ENCODE data around the gene CEPT1.

Gene CEPT1

DNA sequence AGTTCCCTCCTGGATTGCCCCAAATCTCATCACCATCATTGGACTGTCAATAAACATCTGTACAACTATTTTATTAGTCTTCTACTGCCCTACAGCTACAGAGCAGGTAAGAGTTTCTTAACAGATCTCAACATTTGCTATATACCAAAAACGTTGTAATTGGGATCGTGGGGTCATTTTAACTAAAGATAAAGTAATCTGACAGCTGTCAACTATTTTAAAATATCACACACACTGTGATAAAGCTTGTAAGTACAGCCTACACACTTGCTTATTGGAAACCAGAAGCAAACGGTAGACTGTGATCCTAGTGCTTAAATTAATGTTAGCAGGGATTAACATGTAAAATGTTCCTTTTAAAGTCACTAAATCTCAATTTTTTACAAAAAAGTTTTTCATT is 7.9 kb downstream of the CEPT1 start:
- no peak for DNase-seq

- DNase-seq, result no peak
These were observed 8.4 kb downstream of the CEPT1 start for GRCh38 chr1:111148376-111148881.

GRCh38 chr1:111151838-111152237 is 11.8 kb downstream of the CEPT1 start:
- no peak for DNase-seq

DNA sequence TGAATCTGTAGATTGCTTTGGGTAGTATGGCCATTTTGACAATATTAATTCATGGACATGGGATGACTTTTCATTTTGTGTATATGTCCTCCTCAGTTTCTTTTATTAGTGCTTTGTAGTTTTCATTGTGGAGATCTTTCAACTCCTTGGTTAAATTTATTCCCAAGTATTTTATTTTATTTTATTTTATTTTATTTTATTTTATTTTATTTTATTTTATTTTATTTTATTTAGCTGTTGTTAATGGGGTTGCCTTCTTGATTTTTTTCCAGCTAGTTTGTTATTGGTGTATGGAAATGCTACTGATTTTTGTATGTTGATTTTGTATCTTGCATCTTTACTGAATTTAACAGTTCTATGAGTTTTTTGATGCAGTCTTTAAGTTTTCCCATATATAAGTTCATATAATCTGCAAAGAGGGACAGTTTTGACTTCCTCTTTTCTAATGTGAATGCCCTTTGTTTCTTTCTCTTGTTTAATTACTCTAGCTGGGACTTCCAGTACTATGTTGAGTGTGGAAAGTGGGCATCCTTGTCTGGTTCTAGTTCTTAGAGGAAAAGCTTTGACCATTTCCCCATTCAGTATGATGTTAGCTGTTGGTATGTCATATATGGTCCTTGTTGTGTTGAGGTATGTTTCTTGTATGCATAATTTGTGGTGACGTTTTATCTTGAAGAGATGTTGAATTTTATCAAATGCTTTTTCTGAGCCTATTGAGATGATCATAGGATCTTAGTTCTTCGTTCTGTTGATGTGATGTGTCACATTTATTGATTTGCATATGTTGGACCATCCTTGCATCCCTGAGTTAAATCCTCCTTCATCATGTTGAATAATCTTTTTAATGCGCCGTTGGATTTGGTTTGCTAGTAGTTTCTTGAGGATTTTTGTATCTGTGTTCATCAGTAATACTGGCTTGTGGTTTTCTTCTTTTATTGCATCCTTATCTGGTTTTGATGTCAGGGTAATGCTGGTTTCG is 14.3 kb downstream of the CEPT1 start:
- no peak for DNase-seq

- DNase-seq, result no peak
These were observed 17.4 kb downstream of the CEPT1 start for GRCh38 chr1:111157431-111157830.

DNA sequence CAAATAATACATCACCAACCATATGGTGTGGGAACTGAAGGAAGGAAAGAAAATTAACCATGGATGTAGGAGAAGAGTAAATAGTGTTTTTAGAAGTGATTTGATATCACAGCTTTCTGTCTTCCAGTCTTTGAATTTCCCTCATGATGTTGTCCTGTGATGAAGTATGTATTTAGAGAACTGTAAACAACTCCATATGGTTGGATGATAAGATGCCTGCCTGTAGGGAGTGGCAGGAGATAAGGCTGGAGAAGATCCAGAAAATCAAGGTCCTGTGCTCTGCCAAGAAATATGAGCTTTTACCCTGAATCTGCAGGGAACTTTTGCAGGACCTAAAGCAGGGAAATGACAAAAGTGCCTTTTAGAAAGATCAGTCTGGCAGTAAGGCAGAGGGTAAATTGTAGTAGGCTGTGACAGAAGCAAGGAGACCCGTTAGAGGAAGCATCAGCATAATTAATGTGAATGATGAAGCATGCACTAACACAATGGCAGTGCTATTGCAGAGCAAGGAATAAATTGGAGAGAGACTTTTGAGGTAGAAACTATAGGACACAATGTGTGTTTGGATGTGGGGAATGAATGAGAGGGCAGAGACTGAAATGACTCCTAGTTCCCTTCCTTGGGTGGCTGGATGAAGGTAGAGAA is 21.9 kb downstream of the CEPT1 start:
- peak; percentile 3 for DNase-seq

GRCh38 chr1:111162488-111162880 is 22.5 kb downstream of the CEPT1 start:
- DNase-seq, result no peak

- DNase-seq, result no peak
These were observed 23.3 kb downstream of the CEPT1 start for GRCh38 chr1:111163363-111163762.

DNA sequence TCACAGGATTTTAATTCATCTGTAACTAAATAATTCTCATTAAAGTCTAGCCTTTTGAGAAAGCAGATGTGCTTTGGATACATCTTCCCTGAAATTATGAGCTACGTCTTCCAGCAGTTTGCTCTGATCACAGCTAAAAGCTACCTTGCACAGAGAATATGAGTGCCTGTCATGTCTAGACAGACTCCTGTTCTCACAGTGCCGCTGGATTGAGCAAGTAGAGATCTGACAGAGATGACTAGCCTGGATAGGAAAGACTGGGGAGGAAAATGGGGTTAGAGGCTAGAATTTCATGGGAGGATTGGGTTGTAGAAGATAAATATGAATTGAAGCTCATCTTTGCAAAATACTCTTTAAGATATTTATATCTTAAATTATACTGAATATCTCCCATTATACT is 24.1 kb downstream of the CEPT1 start:
- DNase-seq, result no peak

DNA sequence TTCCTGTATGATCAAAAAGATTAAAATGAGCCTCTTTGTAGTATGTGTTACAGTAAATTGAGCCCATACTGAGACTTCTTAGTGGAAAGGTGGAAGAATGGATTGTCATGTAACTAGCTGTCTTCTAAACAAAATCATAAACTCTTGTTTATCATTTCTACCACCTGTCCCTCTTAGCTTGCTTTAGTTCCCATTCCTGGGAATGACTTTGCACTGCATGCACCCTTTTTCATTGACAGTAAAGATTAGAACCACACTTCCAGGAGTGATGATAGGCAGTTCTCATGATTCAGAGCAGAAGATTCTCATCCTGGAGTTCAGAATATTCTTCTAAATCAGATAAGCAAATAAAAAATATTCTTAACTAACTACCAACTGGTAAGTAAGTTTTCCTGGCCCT is 32.4 kb downstream of the CEPT1 start:
- DNase-seq, result no peak

- no peak for DNase-seq
These were observed 34.0 kb downstream of the CEPT1 start for GRCh38 chr1:111174070-111174469.

- DNase-seq, result no peak
These were observed 35.3 kb downstream of the CEPT1 start for GRCh38 chr1:111175349-111175748.

GRCh38 chr1:111176678-111177077 is 36.7 kb downstream of the CEPT1 start:
- no peak for DNase-seq

GRCh38 chr1:111179968-111180533 is 40.0 kb downstream of the CEPT1 start:
- no peak for DNase-seq

- DNase-seq, result no peak
These were observed 42.0 kb downstream of the CEPT1 start for GRCh38 chr1:111182052-111182451.

DNA sequence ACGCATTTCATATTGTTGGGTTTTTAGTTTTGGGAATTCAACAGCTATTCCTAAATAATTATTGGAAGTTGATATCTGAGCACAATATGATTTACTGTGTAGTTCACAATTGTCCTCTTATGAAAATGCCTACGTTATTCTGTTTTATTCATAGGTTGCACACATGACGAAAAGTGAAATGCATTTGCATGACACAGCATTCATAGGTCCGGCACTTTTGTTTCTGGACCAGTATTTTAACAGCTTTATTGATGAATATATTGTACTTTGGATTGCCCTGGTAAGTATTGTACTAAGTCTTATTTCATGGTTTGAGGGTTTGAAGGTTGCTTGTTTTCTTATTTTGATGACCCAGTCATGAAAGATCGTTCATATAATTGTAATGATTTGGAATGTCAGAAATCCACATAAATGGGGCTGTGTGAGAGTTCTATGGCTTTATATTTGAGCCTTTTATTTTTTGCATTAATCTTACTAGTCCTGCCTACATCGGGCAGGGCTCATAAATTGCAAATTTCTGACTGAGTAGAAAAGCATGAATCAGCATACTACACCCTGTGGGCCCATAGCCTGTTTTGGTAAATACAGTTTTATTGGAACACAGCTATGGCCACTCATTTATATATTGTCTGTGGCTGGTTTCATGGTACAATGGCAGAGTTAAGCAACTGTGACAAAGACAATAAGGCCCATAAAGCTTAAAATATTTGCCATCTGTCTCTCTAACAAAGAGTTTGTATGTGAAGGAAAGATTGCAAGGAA is 43.5 kb downstream of the CEPT1 start:
- DNase-seq, result no peak

DNA sequence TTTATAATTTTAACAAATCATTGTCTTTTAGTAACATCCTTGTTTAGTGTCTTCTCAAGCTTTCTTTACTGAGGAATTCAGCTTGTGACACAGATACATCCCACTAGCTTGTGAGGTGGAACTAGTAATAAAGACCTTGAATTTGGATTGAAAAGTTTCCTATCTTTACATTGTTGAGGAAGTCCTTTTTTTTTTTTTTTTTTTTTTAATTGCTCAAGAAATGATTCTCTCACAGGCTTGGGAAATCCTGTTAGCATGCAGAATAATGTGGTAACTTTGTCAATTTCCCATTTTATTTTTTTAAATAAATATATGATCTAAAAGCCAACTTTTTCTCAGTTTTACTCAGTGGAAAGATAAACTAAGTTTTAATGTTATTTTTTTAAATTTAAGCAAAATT is 44.6 kb downstream of the CEPT1 start:
- DNase-seq, result no peak

DNA sequence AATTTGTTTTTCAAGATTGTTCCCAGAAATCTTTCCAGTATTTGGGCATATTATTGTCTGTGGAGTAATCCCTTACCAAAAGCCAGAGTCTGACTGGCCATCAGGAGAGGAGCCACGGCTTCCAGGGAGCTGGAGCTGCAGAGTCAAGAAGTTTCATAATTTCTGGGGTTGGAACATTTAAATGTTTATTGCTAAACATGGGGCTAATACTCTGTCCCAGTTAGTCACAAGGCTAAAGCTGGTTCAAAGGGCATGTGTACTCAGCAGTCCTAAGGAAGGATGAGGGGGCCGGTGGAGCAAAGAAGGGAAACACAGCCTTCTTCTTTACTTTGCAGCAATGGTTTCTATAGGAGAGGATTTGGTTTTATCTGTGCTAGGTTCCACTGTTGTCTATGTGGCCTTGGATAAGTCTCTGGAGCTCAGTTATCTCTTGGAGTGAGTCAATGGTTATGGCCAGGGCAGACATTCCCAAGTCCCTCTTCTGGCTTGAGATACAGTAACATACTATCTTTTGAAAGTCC is 51.0 kb downstream of the CEPT1 start:
- no peak for DNase-seq

- no peak for DNase-seq
These were observed 51.5 kb downstream of the CEPT1 start for GRCh38 chr1:111191496-111191895.

- DNase-seq, result no peak
These were observed 52.1 kb downstream of the CEPT1 start for GRCh38 chr1:111192074-111192473.

- DNase-seq, result no peak
These were observed 52.9 kb downstream of the CEPT1 start for GRCh38 chr1:111192658-111193519.
